IMR-90 (cell line): Measurements from ENCODE around the gene SRP19. TPM values are rescaled to one million over a fixed set of nuclear protein-coding genes. Genes with fewer than 3 reads are reported as not detected.

ENCODE experiments used
- ATAC-seq: fragments of 200-7000 bp; cut with Tn5 transposase; 2 replicates; pipeline ENCODE4 v1.9.1; 2020; ENCODE audit warnings: low read depth, mild to moderate bottlenecking, moderate library complexity
- BruUV-seq: library from RNA; stranded (reverse); fragments of 400-500 nt; replicated peaks from 2 replicates; lab custom pipeline; 2021; lab: Mats Ljungman, UMichigan
- CTCF ChIA-PET: fragments of 300-600 bp; formaldehyde crosslinking; extraction: SDS; loops from one replicate; lab custom pipeline; 2021; ENCODE audit warnings: antibody characterized with exemption; lab: Yijun Ruan, JAX
- POLR2A ChIA-PET: fragments of 300-600 bp; sonication (Branson Sonifier 250); formaldehyde crosslinking; loops from one replicate; lab custom pipeline; 2022; ENCODE audit warnings: antibody characterized with exemption; ENCODE audit not compliant: unreplicated experiment; lab: Charles Lee
- DNase-seq: peaks from one replicate; pipeline ENCODE4 v3.0.0; 2013
- H2AFZ ChIP-seq: replicated peaks from 2 replicates; pipeline ENCODE3; 2013; ENCODE audit warnings: low read length, mild to moderate bottlenecking; ENCODE audit not compliant: poor library complexity
- H2AK5ac ChIP-seq: 2 replicates; pipeline ENCODE4 v1.6.1; 2013; ENCODE audit warnings: low read depth, low read length, inconsistent platforms
- H2AK9ac ChIP-seq: replicated peaks from 2 replicates; pipeline ENCODE3; 2013; ENCODE audit warnings: mild to moderate bottlenecking, low read depth, low read length, moderate library complexity; ENCODE audit not compliant: poor library complexity
- H2BK120ac ChIP-seq: 2 replicates; pipeline ENCODE4 v1.6.1; 2013; ENCODE audit warnings: low read depth, low read length, inconsistent platforms
- H2BK15ac ChIP-seq: 3 replicates; pipeline ENCODE4 v1.6.1; 2013; ENCODE audit warnings: low read depth, low read length, inconsistent platforms
- H2BK20ac ChIP-seq: 2 replicates; pipeline ENCODE4 v1.6.1; 2013; ENCODE audit warnings: low read depth, mild to moderate bottlenecking, inconsistent platforms, low read length, moderate library complexity
- H2BK5ac ChIP-seq: 2 replicates; pipeline ENCODE4 v1.6.1; 2013; ENCODE audit warnings: mild to moderate bottlenecking, low read depth, low read length, inconsistent platforms; ENCODE audit not compliant: poor library complexity, severe bottlenecking
- H3K14ac ChIP-seq: replicated peaks from 2 replicates; pipeline ENCODE4 v1.6.1; 2013; ENCODE audit warnings: low read depth, low read length, inconsistent platforms
- H3K18ac ChIP-seq: 2 replicates; pipeline ENCODE4 v1.6.1; 2013; ENCODE audit warnings: low read depth, low read length, control low read depth
- H3K23ac ChIP-seq: 2 replicates; pipeline ENCODE4 v1.6.1; 2013; ENCODE audit warnings: low read depth, low read length, inconsistent platforms
- H3K27ac ChIP-seq: 2 replicates; pipeline ENCODE4 v1.5.1; 2013; ENCODE audit warnings: mild to moderate bottlenecking, control low read depth, low read length; ENCODE audit not compliant: insufficient read depth
- H3K27me3 ChIP-seq: 2 replicates; pipeline ENCODE4 v1.6.1; 2013; ENCODE audit warnings: low read length; ENCODE audit not compliant: control insufficient read depth, insufficient read depth
- H3K36me3 ChIP-seq: 2 replicates; pipeline ENCODE4 v1.6.1; 2013; ENCODE audit warnings: low read length, mixed read lengths; ENCODE audit not compliant: control insufficient read depth, insufficient read depth
- H3K4ac ChIP-seq: 2 replicates; pipeline ENCODE4 v1.6.1; 2013; ENCODE audit warnings: low read depth, low read length, inconsistent platforms
- H3K4me1 ChIP-seq: 2 replicates; pipeline ENCODE4 v1.6.1; 2013; ENCODE audit warnings: low read length, mixed read lengths; ENCODE audit not compliant: control insufficient read depth, insufficient read depth
- H3K4me2 ChIP-seq: 2 replicates; pipeline ENCODE4 v1.6.1; 2013; ENCODE audit warnings: low read depth, mild to moderate bottlenecking, control low read depth, low read length, moderate library complexity
- H3K4me3 ChIP-seq: 2 replicates; pipeline ENCODE4 v1.5.1; 2013; ENCODE audit warnings: low read depth, mild to moderate bottlenecking, control low read depth, low read length, moderate library complexity; ENCODE audit not compliant: insufficient read depth
- H3K56ac ChIP-seq: 2 replicates; pipeline ENCODE4 v1.6.1; 2013; ENCODE audit warnings: low read length, inconsistent platforms; ENCODE audit not compliant: insufficient read depth; ENCODE audit errors: extremely low read depth
- H3K79me1 ChIP-seq, 2 experiments: 2 replicates each; pipeline ENCODE4 v1.6.1; 2013; ENCODE audit warnings: low read length in 2 of 2, inconsistent platforms in 1 of 2, low read depth in 1 of 2
- H3K9ac ChIP-seq: 2 replicates; pipeline ENCODE4 v1.6.1; 2013; ENCODE audit warnings: low read depth, low read length, control low read depth
- H3K9me1 ChIP-seq: 2 replicates; pipeline ENCODE4 v1.6.1; 2013; ENCODE audit warnings: low read length, inconsistent platforms; ENCODE audit not compliant: insufficient read depth
- H3K9me3 ChIP-seq: 2 replicates; pipeline ENCODE4 v1.6.1; 2013; ENCODE audit warnings: low read length; ENCODE audit not compliant: control insufficient read depth, insufficient read depth
- H4K20me1 ChIP-seq: 2 replicates; pipeline ENCODE4 v1.6.1; 2013; ENCODE audit warnings: low read length, inconsistent platforms; ENCODE audit not compliant: insufficient read depth
- H4K5ac ChIP-seq: 2 replicates; pipeline ENCODE4 v1.6.1; 2013; ENCODE audit warnings: mild to moderate bottlenecking, low read depth, low read length, control low read depth
- H4K8ac ChIP-seq, 2 experiments: 2 replicates each; pipeline ENCODE4 v1.6.1; 2013; ENCODE audit warnings: low read depth in 2 of 2, low read length in 2 of 2, control low read depth in 1 of 2, inconsistent platforms in 1 of 2
- H4K91ac ChIP-seq: 2 replicates; pipeline ENCODE4 v1.6.1; 2013; ENCODE audit warnings: low read depth, low read length, inconsistent platforms; ENCODE audit not compliant: insufficient read depth
- BHLHE40 ChIP-seq: fragments of 150-350 bp; IDR thresholded peaks from 2 replicates; pipeline ENCODE4 v1.6.1; 2016; ENCODE audit warnings: mild to moderate bottlenecking, low read depth, low read length
- CEBPB ChIP-seq: IDR thresholded peaks from 2 replicates; pipeline ENCODE4 v1.6.1; 2012; ENCODE audit warnings: low read depth, low read length, improper control_type of control experiment
- CHD1 ChIP-seq: IDR thresholded peaks from 2 replicates; pipeline ENCODE4 v1.6.1; 2012; ENCODE audit warnings: low read depth, low read length, improper control_type of control experiment
- CTCF ChIP-seq: conservative IDR thresholded peaks from 2 replicates; pipeline ENCODE4 v1.5.1; 2012; ENCODE audit warnings: mild to moderate bottlenecking, low read depth, low read length, improper control_type of control experiment
- ELK1 ChIP-seq: fragments of 150-350 bp; IDR thresholded peaks from 2 replicates; pipeline ENCODE4 v1.6.1; 2016; ENCODE audit warnings: low read depth, mild to moderate bottlenecking, low read length, moderate library complexity, borderline replicate concordance
- FOS ChIP-seq: fragments of 150-350 bp; IDR thresholded peaks from 2 replicates; pipeline ENCODE4 v1.6.1; 2016; ENCODE audit warnings: low read depth, low read length
- MAFK ChIP-seq: IDR thresholded peaks from 2 replicates; pipeline ENCODE4 v1.6.1; 2012; ENCODE audit warnings: low read depth, low read length, improper control_type of control experiment
- MAZ ChIP-seq: IDR thresholded peaks from 2 replicates; pipeline ENCODE4 v1.6.1; 2012; ENCODE audit warnings: low read depth, mild to moderate bottlenecking, low read length, improper control_type of control experiment, moderate library complexity, borderline replicate concordance
- MXI1 ChIP-seq: IDR thresholded peaks from 2 replicates; pipeline ENCODE4 v1.6.1; 2012; ENCODE audit warnings: low read depth, mild to moderate bottlenecking, low read length, moderate library complexity, borderline replicate concordance
- NFE2L2 ChIP-seq: fragments of 150-350 bp; IDR thresholded peaks from 2 replicates; pipeline ENCODE4 v1.6.1; 2016; ENCODE audit warnings: low read depth, mild to moderate bottlenecking, low read length
- POLR2A ChIP-seq: IDR thresholded peaks from 2 replicates; pipeline ENCODE4 v1.6.1; 2012; ENCODE audit warnings: mild to moderate bottlenecking, low read depth, low read length
- RAD21 ChIP-seq: IDR thresholded peaks from 2 replicates; pipeline ENCODE4 v1.6.1; 2012; ENCODE audit warnings: low read length, improper control_type of control experiment
- RCOR1 ChIP-seq: IDR thresholded peaks from 2 replicates; pipeline ENCODE4 v1.6.1; 2012; ENCODE audit warnings: mild to moderate bottlenecking, low read length, improper control_type of control experiment; ENCODE audit not compliant: insufficient replicate concordance
- RFX5 ChIP-seq: IDR thresholded peaks from 2 replicates; pipeline ENCODE4 v1.8.0; 2012; ENCODE audit warnings: low read depth, mild to moderate bottlenecking, low read length, moderate library complexity
- SMC3 ChIP-seq: fragments of 150-350 bp; IDR thresholded peaks from 2 replicates; pipeline ENCODE4 v1.6.1; 2016; ENCODE audit warnings: low read depth, mild to moderate bottlenecking, antibody characterized with exemption, low read length, moderate library complexity
- USF2 ChIP-seq: fragments of 150-350 bp; IDR thresholded peaks from 2 replicates; pipeline ENCODE4 v1.6.1; 2017; ENCODE audit warnings: mild to moderate bottlenecking, antibody characterized with exemption, low read length, low read depth
- dilution Hi-C: fragments of 300-500 bp; cut with HindIII; formaldehyde crosslinking; loops from one replicate; pipeline ENCODE4 v1.14.3; 2018; ENCODE audit warnings: low sequenced_read_pairs; ENCODE audit not compliant: unreplicated experiment
- in situ Hi-C: fragments of 300-500 bp; cut with MboI; formaldehyde crosslinking; loops from 3 replicates; pipeline ENCODE4 v1.14.3; 2019; ENCODE audit warnings: low sequenced_read_pairs, inconsistent platforms, mixed read lengths
- intact Hi-C: fragments of 100-400 bp; cut with micrococcal nuclease; formaldehyde crosslinking; loops from 2 replicates; pipeline ENCODE4 v1.10.0; 2022
- polyA plus RNA-seq, 3 experiments: library from polyadenylated mRNA; depleted of rRNA; stranded (reverse); fragments of >200 nt; gene quantifications; 2 replicates each; pipeline ENCODE4 v1.2.3, GENCODE V29; 2012; ENCODE audit warnings: low replicate concordance in 1 of 3
- total RNA-seq: library from RNA; depleted of rRNA; stranded (reverse); fragments of >200 nt; gene quantifications from 2 replicates; pipeline ENCODE4 v1.2.3, GENCODE V29; 2012

Gene SRP19
- total and polyA plus RNA-seq, 2 of the 4 experiments (the other 2 are of a cell fraction): 10.0 to 61.5 TPM

- Histone ChIP-seq H4K91ac (no peak overlapping the region), H2AK5ac (no peak overlapping the region), H3K56ac (no peak overlapping the region), H3K4me2 (no peak overlapping the region), H3K9ac (no peak overlapping the region), H2BK5ac (no peak overlapping the region), H2BK15ac (no peak overlapping the region), H3K9me3 (no peaks in the 10 kb centered on the region), H3K4me1 (no peaks in the 10 kb centered on the region), H4K8ac (no peak overlapping the region), H4K20me1 (peaks cover 8% of the 10 kb centered on the region), H2AK9ac (no peak overlapping the region), H3K27ac (no peak overlapping the region), H3K18ac (no peak overlapping the region), H3K4ac (no peak overlapping the region), H3K9me1 (peaks cover 10% of the 10 kb centered on the region; the same call in 1 of the 2 replicates), H3K23ac (no peak overlapping the region), H3K36me3 (peaks cover 16% of the 10 kb centered on the region), H3K79me1 (peaks cover 51 to 55% of the 10 kb centered on the region in 2 experiments), H2BK20ac (no peak overlapping the region), H3K27me3 (no peaks in the 10 kb centered on the region), H4K5ac (no peak overlapping the region), H3K14ac (no peak overlapping the region), H2AFZ (no peak overlapping the region), H2BK120ac (no peak overlapping the region), H3K4me3 (no peak overlapping the region)
- BruUV-seq: no TSS peak
- POLR2A ChIA-PET: no interaction called here
- TF ChIP-seq USF2 (no peak), CEBPB (no peak), MAFK (no peak), FOS (no peak), CHD1 (no peak), RCOR1 (no peak), BHLHE40 (no peak), RAD21 (no peak), RFX5 (no peak), MXI1 (no peak), SMC3 (no peak), POLR2A (no peak), NFE2L2 (no peak), ELK1 (no peak), MAZ (no peak), CTCF (no peak)
- DNase-seq: no peak
- CTCF ChIA-PET: interaction anchor here (0.6 kb wide), 1 partner anchor 53 kb away, joined by 3 read pairs; no protein-coding TSS in a partner anchor
- no peak for ATAC-seq
- intact Hi-C loops (no loop called here), dilution Hi-C loops (no loop called here), in situ Hi-C loops (no loop called here)
Observed at GRCh38 chr5:112908854-112909253, 47.8 kb downstream of the SRP19 start.
